HepG2 (cell line): ENCODE data around the gene MBD2. TPM values are rescaled to one million over a fixed set of nuclear protein-coding genes. Genes with fewer than 3 reads are reported as not detected.

Experiments used
- ATAC-seq: fragments of 200-7000 bp; cut with Tn5 transposase; 3 replicates; pipeline ENCODE4 v1.9.1; 2020; ENCODE audit warnings: mild to moderate bottlenecking, moderate library complexity
- BruUV-seq: library from RNA; stranded (reverse); fragments of 400-500 nt; replicated peaks from 2 replicates; lab custom pipeline; 2021; lab: Mats Ljungman, UMichigan
- CTCF ChIA-PET: fragments of 300-600 bp; formaldehyde crosslinking; extraction: SDS; loops from one replicate; lab custom pipeline; 2021; ENCODE audit warnings: low total read pairs, inconsistent platforms, low intra/inter-chr PET ratio; lab: Yijun Ruan, JAX
- POLR2A ChIA-PET: fragments of 350-600 bp; sonication (Branson Sonifier 250); formaldehyde crosslinking; loops from one replicate; lab custom pipeline; 2020; ENCODE audit warnings: antibody characterized with exemption, inconsistent platforms; lab: Yijun Ruan, JAX
- DNase-seq: peaks from one replicate; pipeline ENCODE4 v3.0.0-alpha.2; 2015; ENCODE audit warnings: low spot score
- FAIRE-seq: peaks from 3 replicates; lab custom pipeline; 2011; peaks lifted over from hg19 to GRCh38; lab: Jason Lieb, UNC
- H2AFZ ChIP-seq: one replicate; pipeline ENCODE4 v1.6.1; 2011; ENCODE audit warnings: low read length, inconsistent platforms
- H3K27ac ChIP-seq: fragments of 300-600 bp; 3 replicates; pipeline ENCODE4 v1.8.0; 2011; ENCODE audit warnings: mixed run types, mild to moderate bottlenecking, mixed read lengths, low read length, inconsistent platforms; ENCODE audit not compliant: insufficient read depth; ENCODE audit errors: extremely low read length
- H3K27me3 ChIP-seq, 2 experiments: fragments of 200-600 bp in 1 of 2; 2 replicates in 1 of 2; 3 replicates in 1 of 2; pipeline versions ENCODE4 v1.6.0 to v1.8.0; 2011; ENCODE audit warnings: low read length in 2 of 2, mild to moderate bottlenecking in 2 of 2, moderate library complexity in 2 of 2, inconsistent platforms in 1 of 2; ENCODE audit not compliant: insufficient read depth in 2 of 2, control insufficient read depth in 1 of 2
- H3K36me3 ChIP-seq, 2 experiments: fragments of 200-600 bp in 1 of 2; replicated peaks in 1 of 2; 2 replicates in 1 of 2; 3 replicates in 1 of 2; pipeline versions ENCODE4 v1.5.1 to v1.8.0; 2011; ENCODE audit warnings: low read length in 2 of 2, inconsistent platforms in 1 of 2; ENCODE audit not compliant: insufficient read depth in 2 of 2, control insufficient read depth in 1 of 2
- H3K4me1 ChIP-seq: 2 replicates; pipeline ENCODE4 v1.5.1; 2012; ENCODE audit warnings: low read length, inconsistent platforms; ENCODE audit not compliant: insufficient read depth
- H3K4me2 ChIP-seq: 2 replicates; pipeline ENCODE4 v1.6.0; 2011; ENCODE audit warnings: low read depth, low read length, inconsistent platforms
- H3K4me3 ChIP-seq, 3 experiments: fragments of 200-600 bp in 1 of 3; sonication (generic), shearing (Covaris generic) in 1 of 3; replicated peaks in 1 of 3; 2 replicates each; pipeline ENCODE4 v1.5.1; 2011 to 2016; ENCODE audit warnings: low read length in 3 of 3, inconsistent platforms in 2 of 3, low read depth in 2 of 3, mild to moderate bottlenecking in 2 of 3, control low read depth in 1 of 3, mixed read lengths in 1 of 3; ENCODE audit not compliant: insufficient read depth in 1 of 3
- H3K79me2 ChIP-seq: one replicate; pipeline ENCODE4 v1.6.1; 2011; ENCODE audit warnings: low read length, inconsistent platforms; ENCODE audit not compliant: insufficient read depth
- H3K9ac ChIP-seq: 2 replicates; pipeline ENCODE4 v1.6.0; 2011; ENCODE audit warnings: mild to moderate bottlenecking, low read depth, low read length, inconsistent platforms; ENCODE audit not compliant: insufficient read depth
- H3K9me3 ChIP-seq: 2 replicates; pipeline ENCODE4 v1.5.1; 2012; ENCODE audit warnings: mild to moderate bottlenecking, low read length
- H4K20me1 ChIP-seq: 2 replicates; pipeline ENCODE4 v1.6.0; 2011; ENCODE audit warnings: inconsistent platforms, mild to moderate bottlenecking, low read length, moderate library complexity; ENCODE audit not compliant: insufficient read depth
- ADNP ChIP-seq: sonication (generic); formaldehyde crosslinking; IDR thresholded peaks from 2 replicates; pipeline ENCODE4 v1.4.0; 2020; ENCODE audit warnings: missing genetic modification reagents
- HBP1 ChIP-seq: IDR thresholded peaks from 2 replicates; pipeline ENCODE4 v1.6.1; 2016; ENCODE audit warnings: low read depth, control low read depth
- MAF1 ChIP-seq: sonication (generic); formaldehyde crosslinking; IDR thresholded peaks from 2 replicates; pipeline ENCODE4 v1.5.0; 2020; ENCODE audit warnings: missing genetic modification reagents, borderline replicate concordance
- MBD4 ChIP-seq: IDR thresholded peaks from 2 replicates; pipeline ENCODE4 v1.6.1; 2012; ENCODE audit warnings: low read length, inconsistent platforms, borderline replicate concordance
- POLR2AphosphoS5 ChIP-seq: IDR thresholded peaks from 2 replicates; pipeline ENCODE4 v1.6.1; 2012; ENCODE audit warnings: low read depth, low read length
- SATB2 ChIP-seq: sonication (generic); formaldehyde crosslinking; IDR thresholded peaks from 2 replicates; pipeline ENCODE4 v1.5.0; 2020; ENCODE audit warnings: missing genetic modification reagents
- SP4 ChIP-seq: sonication (generic); formaldehyde crosslinking; IDR thresholded peaks from 2 replicates; pipeline ENCODE4 v1.8.1; 2023; ENCODE audit warnings: mild to moderate bottlenecking, missing genetic modification reagents
- TBL1XR1 ChIP-seq: fragments of 150-350 bp; IDR thresholded peaks from 2 replicates; pipeline ENCODE4 v1.6.1; 2014; ENCODE audit warnings: borderline replicate concordance, low read length; ENCODE audit not compliant: partially characterized antibody
- ZBTB21 ChIP-seq: sonication (generic); formaldehyde crosslinking; IDR thresholded peaks from 2 replicates; pipeline ENCODE4 v1.4.0; 2020; ENCODE audit warnings: missing genetic modification reagents
- ZBTB8A ChIP-seq: sonication (generic); formaldehyde crosslinking; IDR thresholded peaks from 2 replicates; pipeline ENCODE4 v1.4.0; 2020; ENCODE audit warnings: mild to moderate bottlenecking, low read depth, missing genetic modification reagents, borderline replicate concordance
- ZMYM4 ChIP-seq: sonication (generic); formaldehyde crosslinking; IDR thresholded peaks from 2 replicates; pipeline ENCODE4 v1.8.1; 2023; ENCODE audit warnings: mild to moderate bottlenecking, missing genetic modification reagents
- ZNF251 ChIP-seq: sonication (generic); formaldehyde crosslinking; IDR thresholded peaks from 2 replicates; pipeline ENCODE4 v1.9.0; 2021; ENCODE audit warnings: mild to moderate bottlenecking, missing genetic modification reagents
- ZNF407 ChIP-seq: sonication (generic); formaldehyde crosslinking; IDR thresholded peaks from one replicate; pipeline ENCODE4 v1.5.1; 2020; ENCODE audit warnings: mild to moderate bottlenecking, missing genetic modification reagents; ENCODE audit errors: not compliant biosample characterization
- ZNF451 ChIP-seq: sonication (generic); formaldehyde crosslinking; IDR thresholded peaks from 2 replicates; pipeline ENCODE4 v1.5.0; 2020; ENCODE audit warnings: mild to moderate bottlenecking, missing genetic modification reagents
- WGBS: methylation state at CpG from one replicate; pipeline ENCODE4 v1.1.6; 2017; ENCODE audit warnings: low lambda C conversion rate; 5-methylcytosine and 5-hydroxymethylcytosine counted together
- in situ Hi-C: cut with HindIII; loops from 2 replicates; pipeline ENCODE4 v1.10.0; 2017; ENCODE audit warnings: low pct_unique_long_range_greater_than_20kb; ENCODE audit not compliant: extremely low pct_ligation_motif_present
- intact Hi-C: fragments of 100-400 bp; cut with micrococcal nuclease; formaldehyde crosslinking; loops from one replicate; pipeline ENCODE4 v1.10.0; 2022; ENCODE audit not compliant: unreplicated experiment
- polyA plus RNA-seq, 8 experiments: library from polyadenylated mRNA; depleted of rRNA in 3 of 8; stranded (reverse) in 7 of 8; unstranded in 1 of 8; fragments of >200 nt; fragmentation: Illumina TruSeq in 4 of 8; extraction: Trizol in 4 of 8; gene quantifications; 2 replicates each; pipeline versions ENCODE4 v1.2.1 to v1.2.3, GENCODE V29; 2011 to 2016; ENCODE audit warnings: low read depth in 4 of 8, missing spikeins in 1 of 8, mixed read lengths in 1 of 8; ENCODE audit not compliant: insufficient read depth in 1 of 8
- total RNA-seq, 5 experiments: library from RNA; depleted of rRNA; stranded (reverse); fragments of >200 nt; fragmentation: Illumina TruSeq; extraction: Trizol; gene quantifications; 2 replicates each; pipeline ENCODE4 v1.2.3, GENCODE V29; 2016; ENCODE audit warnings: low read depth in 1 of 5
- TF ChIP-seq, protein P1 (sequence below): IDR thresholded peaks from 2 replicates; pipeline ENCODE4 v1.6.1; 2016

Gene MBD2
- total and polyA plus RNA-seq, 2 of the 13 experiments (the other 11 are each of a cell fraction or from before 2014, with no cell fraction given) = 19.1 to 38.5 TPM

- no peaks in the 10 kb centered on the region for H4K20me1 ChIP-seq
- no TSS peak for BruUV-seq
- H2AFZ ChIP-seq = no peak overlapping the region
- H3K79me2 ChIP-seq = no peaks in the 10 kb centered on the region
- POLR2A ChIA-PET = no interaction called here
- WGBS = 15% methylated on average over 3 of the region's 3 CpGs
- H3K9me3 ChIP-seq = no peaks in the 10 kb centered on the region
- in situ Hi-C loops = loop anchor here (5.0 kb wide), 2 partner anchors 428 to 558 kb away; no protein-coding TSS in a partner anchor
- ATAC-seq = no peak
- intact Hi-C loops = no loop called here
- H3K4me3 ChIP-seq = no peak overlapping the region
- H3K36me3 ChIP-seq = no peaks in the 10 kb centered on the region
- no peaks in the 10 kb centered on the region for H3K27me3 ChIP-seq
- CTCF ChIA-PET = no interaction called here
- DNase-seq = no peak
- no peak overlapping the region for H3K9ac ChIP-seq
- no peak overlapping the region for H3K27ac ChIP-seq
- H3K4me1 ChIP-seq = no peaks in the 10 kb centered on the region
- no peak overlapping the region for H3K4me2 ChIP-seq
- FAIRE-seq = no peak
- TF ChIP-seq ZNF451 (CRISPR knock-in tag) (no peak), MBD4 (no peak), SP4 (CRISPR knock-in tag) (no peak), ZNF407 (CRISPR knock-in tag) (no peak), POLR2AphosphoS5 (no peak), ZBTB8A (CRISPR knock-in tag) (no peak), ZBTB21 (CRISPR knock-in tag) (no peak), ZMYM4 (no peak), TBL1XR1 (no peak), SATB2 (CRISPR knock-in tag) (no peak), ZNF251 (CRISPR knock-in tag) (no peak), MAF1 (CRISPR knock-in tag) (no peak), ADNP (CRISPR knock-in tag) (no peak), HBP1 (CRISPR knock-in tag) (no peak)
- TF ChIP-seq, protein P1, sequence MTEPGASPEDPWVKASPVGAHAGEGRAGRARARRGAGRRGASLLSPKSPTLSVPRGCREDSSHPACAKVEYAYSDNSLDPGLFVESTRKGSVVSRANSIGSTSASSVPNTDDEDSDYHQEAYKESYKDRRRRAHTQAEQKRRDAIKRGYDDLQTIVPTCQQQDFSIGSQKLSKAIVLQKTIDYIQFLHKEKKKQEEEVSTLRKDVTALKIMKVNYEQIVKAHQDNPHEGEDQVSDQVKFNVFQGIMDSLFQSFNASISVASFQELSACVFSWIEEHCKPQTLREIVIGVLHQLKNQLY = no peak
Observed at GRCh38 chr18:54125429-54125828, 99.0 kb downstream of the MBD2 start.
